Endothelial cell of umbilical vein (primary cell): ENCODE measurements around the gene MBTPS1. TPM values are rescaled to one million over a fixed set of nuclear protein-coding genes. Genes with fewer than 3 reads are reported as not detected.

Source experiments
- BruUV-seq: library from RNA; stranded (reverse); fragments of 400-500 nt; replicated peaks from 2 replicates; lab custom pipeline; 2021; lab: Mats Ljungman, UMichigan
- CTCF ChIA-PET: fragments of 300-600, 350-600 bp; sonication (Branson Sonifier 250); formaldehyde crosslinking; loops from one replicate; lab custom pipeline; 2021; ENCODE audit warnings: antibody characterized with exemption, inconsistent platforms; lab: Charles Lee
- POLR2A ChIA-PET: fragments of 300-600, 350-600 bp; sonication (Branson Sonifier 250); formaldehyde crosslinking; loops from one replicate; lab custom pipeline; 2021; ENCODE audit warnings: antibody characterized with exemption, inconsistent platforms; lab: Charles Lee
- DNase-seq: peaks from one replicate; pipeline ENCODE4 v3.0.0-alpha.2; 2011; ENCODE audit warnings: low read depth, low spot score
- FAIRE-seq: peaks from 2 replicates; lab custom pipeline; 2011; peaks lifted over from hg19 to GRCh38; lab: Jason Lieb, UNC
- H2AFZ ChIP-seq: 2 replicates; pipeline ENCODE4 v1.6.0; 2012; ENCODE audit warnings: low read depth, low read length, control low read depth, inconsistent platforms
- H3K27ac ChIP-seq: 2 replicates; pipeline ENCODE4 v1.5.1; 2011; ENCODE audit warnings: low read depth, mild to moderate bottlenecking, control low read depth, low read length, moderate library complexity; ENCODE audit not compliant: insufficient read depth
- H3K27me3 ChIP-seq, 2 experiments: 2 replicates each; pipeline versions ENCODE4 v1.6.0 to v1.6.1; 2011; ENCODE audit warnings: low read length in 2 of 2, mixed read lengths in 1 of 2; ENCODE audit not compliant: control insufficient read depth in 2 of 2, insufficient read depth in 2 of 2
- H3K36me3 ChIP-seq, 2 experiments: 2 replicates in 1 of 2; 3 replicates in 1 of 2; pipeline ENCODE4 v1.5.1; 2011; ENCODE audit warnings: low read length in 2 of 2, mild to moderate bottlenecking in 1 of 2, moderate library complexity in 1 of 2; ENCODE audit not compliant: control insufficient read depth in 2 of 2, insufficient read depth in 2 of 2; ENCODE audit errors: extremely low read depth in 1 of 2
- H3K4me1 ChIP-seq: 3 replicates; pipeline ENCODE4 v1.5.1; 2011; ENCODE audit warnings: mild to moderate bottlenecking, low read length; ENCODE audit not compliant: control insufficient read depth, insufficient read depth; ENCODE audit errors: extremely low read depth
- H3K4me2 ChIP-seq: 2 replicates; pipeline ENCODE4 v1.6.1; 2011; ENCODE audit warnings: low read length, control low read depth, mixed read lengths; ENCODE audit not compliant: insufficient read depth
- H3K4me3 ChIP-seq, 3 experiments: fragments of 200-600 bp in 1 of 3; sonication (generic), shearing (Covaris generic) in 1 of 3; replicated peaks in 1 of 3; 2 replicates each; pipeline ENCODE4 v1.5.1; 2011 to 2016; ENCODE audit warnings: control low read depth in 3 of 3, low read length in 3 of 3, mild to moderate bottlenecking in 2 of 3, inconsistent platforms in 1 of 3, low read depth in 1 of 3, moderate library complexity in 1 of 3; ENCODE audit not compliant: insufficient read depth in 1 of 3
- H3K79me2 ChIP-seq: 2 replicates; pipeline ENCODE4 v1.6.0; 2012; ENCODE audit warnings: low read length, inconsistent platforms; ENCODE audit not compliant: control insufficient read depth, insufficient read depth
- H3K9ac ChIP-seq: replicated peaks from 2 replicates; pipeline ENCODE3; 2011; ENCODE audit warnings: low read length, control low read depth; ENCODE audit not compliant: insufficient read depth; ENCODE audit errors: extremely low read depth
- H3K9me1 ChIP-seq: replicated peaks from 3 replicates; pipeline ENCODE4 v1.6.0; 2011; ENCODE audit warnings: mild to moderate bottlenecking, low read length; ENCODE audit not compliant: control insufficient read depth, insufficient read depth; ENCODE audit errors: extremely low read depth
- H3K9me3 ChIP-seq: replicated peaks from 2 replicates; pipeline ENCODE4 v1.5.1; 2012; ENCODE audit warnings: low read length, inconsistent platforms; ENCODE audit not compliant: control insufficient read depth, insufficient read depth
- H4K20me1 ChIP-seq: replicated peaks from 2 replicates; pipeline ENCODE3; 2011; ENCODE audit warnings: mild to moderate bottlenecking, low read length; ENCODE audit not compliant: control insufficient read depth, insufficient read depth; ENCODE audit errors: extremely low read depth
- EZH2 ChIP-seq: IDR thresholded peaks from 2 replicates; pipeline ENCODE4 v1.6.1; 2012; ENCODE audit warnings: borderline replicate concordance, low read depth, mild to moderate bottlenecking, moderate library complexity, low read length, inconsistent platforms; ENCODE audit not compliant: severe bottlenecking
- FOS ChIP-seq: IDR thresholded peaks from 2 replicates; pipeline ENCODE4 v1.6.1; 2011; ENCODE audit warnings: mild to moderate bottlenecking, low read length, moderate library complexity, borderline replicate concordance; ENCODE audit not compliant: insufficient read depth
- GATA2 ChIP-seq: IDR thresholded peaks from 2 replicates; pipeline ENCODE4 v1.7.0; 2011; ENCODE audit warnings: low read depth, mild to moderate bottlenecking, moderate library complexity, mixed read lengths, low read length; ENCODE audit not compliant: insufficient read length, insufficient read depth
- JUN ChIP-seq: IDR thresholded peaks from 2 replicates; pipeline ENCODE4 v1.6.1; 2011; ENCODE audit warnings: borderline replicate concordance, low read depth; ENCODE audit not compliant: insufficient read length, insufficient read depth
- MAX ChIP-seq: IDR thresholded peaks from 2 replicates; pipeline ENCODE4 v1.6.1; 2011; ENCODE audit not compliant: insufficient read depth, insufficient read length
- MYC ChIP-seq: IDR thresholded peaks from one replicate; pipeline ENCODE4 v1.6.1; 2011; ENCODE audit warnings: mild to moderate bottlenecking, low read depth, low read length
- POLR2AphosphoS5 ChIP-seq: IDR thresholded peaks from 2 replicates; pipeline ENCODE4 v1.6.1; 2012; ENCODE audit warnings: low read depth, mild to moderate bottlenecking, control low read depth, low read length, moderate library complexity; ENCODE audit not compliant: insufficient read depth
- dilution Hi-C: fragments of 300-500 bp; cut with MboI; formaldehyde crosslinking; loops from one replicate; pipeline ENCODE4 v1.15.0; 2019; ENCODE audit warnings: low sequenced_read_pairs; ENCODE audit not compliant: extremely low pct_ligation_motif_present
- intact Hi-C: fragments of 100-400 bp; cut with micrococcal nuclease; formaldehyde crosslinking; loops from one replicate; pipeline ENCODE4 v1.10.0; 2022
- polyA plus RNA-seq, 4 experiments: library from polyadenylated mRNA; depleted of rRNA in 3 of 4; stranded (reverse) in 3 of 4; unstranded in 1 of 4; fragments of >200 nt; gene quantifications; 2 replicates each; pipeline versions ENCODE4 v1.2.1 to v1.2.3, GENCODE V29; 2011 to 2012; ENCODE audit warnings: missing spikeins in 1 of 4
- total RNA-seq: library from RNA; stranded (reverse); gene quantifications from 2 replicates; pipeline ENCODE4 v1.2.3, GENCODE V29; 2021

Gene MBTPS1
- total and polyA plus RNA-seq, 2 donors (not counting 3 experiments of a cell fraction or from before 2014, with no cell fraction given) = 82.3 to 99.6 TPM

GRCh38 chr16:84034516-84034915 is 82.2 kb downstream of the MBTPS1 start:
- Histone ChIP-seq H3K27ac (no peak overlapping the region), H3K36me3 (no peaks in the 10 kb centered on the region), H3K4me2 (no peak overlapping the region), H2AFZ (no peak overlapping the region), H3K9me3 (no peaks in the 10 kb centered on the region), H3K4me3 (no peak overlapping the region), H3K9me1 (no peaks in the 10 kb centered on the region), H3K79me2 (no peaks in the 10 kb centered on the region), H3K4me1 (no peaks in the 10 kb centered on the region), H3K9ac (no peak overlapping the region), H3K27me3 (no peaks in the 10 kb centered on the region), H4K20me1 (no peaks in the 10 kb centered on the region)
- FAIRE-seq (no peak), DNase-seq (no peak)
- dilution Hi-C loops (no loop called here), intact Hi-C loops (no loop called here)
- ChIA-PET CTCF (no interaction called here), POLR2A (no interaction called here)
- TF ChIP-seq MAX (no peak), GATA2 (no peak)
- BruUV-seq = no TSS peak

- no peaks in the 10 kb centered on the region for H3K9me3 ChIP-seq
- H3K27ac ChIP-seq = no peak overlapping the region
- ChIA-PET CTCF (no interaction called here), POLR2A (no interaction called here)
- FAIRE-seq = no peak
- H3K4me3 ChIP-seq = no peak overlapping the region
- no peaks in the 10 kb centered on the region for H3K36me3 ChIP-seq
- no peak overlapping the region for H3K9ac ChIP-seq
- H3K27me3 ChIP-seq = no peaks in the 10 kb centered on the region
- no peaks in the 10 kb centered on the region for H3K79me2 ChIP-seq
- H2AFZ ChIP-seq = no peak overlapping the region
- H3K9me1 ChIP-seq = no peaks in the 10 kb centered on the region
- no peak for DNase-seq
- no peaks in the 10 kb centered on the region for H4K20me1 ChIP-seq
- H3K4me1 ChIP-seq = no peaks in the 10 kb centered on the region
- no peak overlapping the region for H3K4me2 ChIP-seq
- intact Hi-C loops (no loop called here), dilution Hi-C loops (no loop called here)
- BruUV-seq = no TSS peak
- TF ChIP-seq POLR2AphosphoS5 (no peak), GATA2 (no peak), EZH2 (no peak), JUN (no peak), MYC (no peak), FOS (no peak)
These were observed 83.2 kb downstream of the MBTPS1 start for GRCh38 chr16:84033251-84034195.
